Aorta (tissue), 5 donors: Measurements from ENCODE around the gene SNX9. TPM values are rescaled to one million over a fixed set of nuclear protein-coding genes. Genes with fewer than 3 reads are reported as not detected.

Experiments
- ATAC-seq: fragments of 200-7000 bp; cut with Tn5 transposase; one replicate; pipeline ENCODE4 v1.9.1; 2022; ENCODE audit warnings: moderate library complexity; ENCODE audit not compliant: low FRiP score
- DNase-seq, 2 donors: peaks; one replicate each; pipeline ENCODE4 v3.0.0-alpha.2; 2020
- H3K27ac ChIP-seq, 2 donors: one replicate each; pipeline ENCODE4 v1.5.1; 2013; ENCODE audit warnings: low read length in 2 of 2, mild to moderate bottlenecking in 2 of 2, moderate library complexity in 2 of 2, control low read depth in 1 of 2, inconsistent platforms in 1 of 2, low read depth in 1 of 2
- H3K27me3 ChIP-seq, 2 donors: one replicate each; pipeline ENCODE4 v1.6.1; 2013; ENCODE audit warnings: control low read depth in 1 of 2, low read length in 1 of 2, mild to moderate bottlenecking in 1 of 2, moderate library complexity in 1 of 2; ENCODE audit not compliant: insufficient read depth in 2 of 2, control insufficient read depth in 1 of 2
- H3K36me3 ChIP-seq, 2 donors: one replicate each; pipeline ENCODE4 v1.6.1; 2013; ENCODE audit warnings: control low read depth in 1 of 2, low read length in 1 of 2, mild to moderate bottlenecking in 1 of 2; ENCODE audit not compliant: insufficient read depth in 2 of 2, control insufficient read depth in 1 of 2
- H3K4me1 ChIP-seq, 2 donors: one replicate each; pipeline ENCODE4 v1.6.1; 2013; ENCODE audit warnings: low read length in 2 of 2, control low read depth in 1 of 2, mild to moderate bottlenecking in 1 of 2, moderate library complexity in 1 of 2; ENCODE audit not compliant: insufficient read depth in 2 of 2, control insufficient read depth in 1 of 2
- H3K4me3 ChIP-seq, 2 donors: one replicate each; pipeline ENCODE4 v1.5.1; 2013; ENCODE audit warnings: low read length in 2 of 2, control low read depth in 1 of 2, mild to moderate bottlenecking in 1 of 2
- H3K9me3 ChIP-seq: one replicate; pipeline ENCODE4 v1.6.1; 2013; ENCODE audit warnings: mild to moderate bottlenecking, low read length; ENCODE audit not compliant: control insufficient read depth
- WGBS, 2 donors: extraction: QIAGEN DNeasy Blood & Tissue Kit; methylation state at CpG; one replicate each; pipeline ENCODE4 v1.1.7; 2013; 5-methylcytosine and 5-hydroxymethylcytosine counted together
- intact Hi-C, 2 donors: fragments of 100-400 bp; cut with DNase I; formaldehyde crosslinking; loops; one replicate each; pipeline versions ENCODE4 v1.14.2 to v1.15.0; 2022
- polyA plus RNA-seq, 2 donors: library from polyadenylated mRNA; stranded (reverse); fragments of 200-250 nt; gene quantifications; one replicate each; pipeline ENCODE4 v1.2.3, GENCODE V29; 2013
- total RNA-seq, 2 donors: library from RNA; stranded (reverse); fragmentation: NEBNext Ultra II Directional; extraction: Animal tissue kit (Norgen Biotek cat#: 25700); gene quantifications; one replicate each; pipeline ENCODE4 v1.2.1, GENCODE V29; 2021
- donor health status: healthy with polysubstance abuse.
- donor health status: Bipolar disorder and iron deficiency.
- donor health status: DM: no; HTN: no; CAD: no.
- donor health status: DM: no; HTN: no; CAD: no.
- donor health status: DM: yes; HTN: yes; CAD: no.

Gene SNX9
- total and polyA plus RNA-seq, 4 donors: 50.6 to 95.5 (median 82.1) TPM

DNA sequence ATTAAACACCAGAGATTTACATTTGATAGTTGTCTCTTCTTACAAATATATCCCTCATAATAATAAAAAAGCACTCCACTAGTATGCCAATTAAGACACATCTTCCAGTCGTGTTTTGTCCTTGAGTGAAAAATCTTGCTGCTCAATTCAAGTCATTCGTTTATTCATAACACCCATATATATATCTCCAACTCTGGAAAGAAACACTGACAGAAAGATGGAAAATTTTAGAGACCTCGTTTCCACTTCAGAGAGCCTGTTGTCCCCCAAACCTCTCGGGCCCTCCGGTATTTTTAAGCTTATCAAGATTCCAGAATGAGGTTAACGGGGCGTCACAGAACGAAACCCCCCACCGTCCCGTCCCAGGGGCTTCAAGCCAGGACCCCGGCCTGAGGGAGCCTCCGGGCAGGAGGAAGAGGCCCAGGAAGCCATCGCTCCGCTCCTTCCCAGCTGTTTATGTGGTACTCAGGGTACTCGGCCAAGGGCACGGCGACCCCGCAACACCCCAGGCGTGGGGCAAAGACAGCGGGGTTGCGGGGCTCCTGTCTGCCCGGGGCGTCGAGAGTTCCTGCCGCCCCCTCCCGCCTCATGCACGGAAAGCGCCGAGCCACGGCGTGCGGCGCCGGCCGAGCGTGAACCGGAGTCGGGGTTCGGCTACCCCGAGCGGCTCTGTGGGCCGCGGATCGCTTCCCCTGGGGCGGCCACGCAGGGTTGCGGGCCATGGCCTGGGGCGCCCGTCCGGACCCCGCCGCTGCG is 623 bp upstream of the SNX9 start:
- ATAC-seq: peak; percentile 73
- intact Hi-C loops: loop anchor here in 1 of 2 donors (5.0 kb wide), 1 partner anchor 65 kb away; no protein-coding TSS in a partner anchor
- Histone ChIP-seq H3K4me3 (peak overlapping the region; percentile 87 to 90), H3K4me1 (peaks cover 0 to 3% of the 10 kb centered on the region in 2 donors), H3K9me3 (no peaks in the 10 kb centered on the region), H3K27ac (peak overlapping the region; percentile 85 to 94), H3K27me3 (no peaks in the 10 kb centered on the region), H3K36me3 (no peaks in the 10 kb centered on the region)
- peak; percentile 53 to 79 for DNase-seq
- 4 to 5% methylated on average over 52 to 53 of the region's 53 CpGs for WGBS, 2 donors

DNA sequence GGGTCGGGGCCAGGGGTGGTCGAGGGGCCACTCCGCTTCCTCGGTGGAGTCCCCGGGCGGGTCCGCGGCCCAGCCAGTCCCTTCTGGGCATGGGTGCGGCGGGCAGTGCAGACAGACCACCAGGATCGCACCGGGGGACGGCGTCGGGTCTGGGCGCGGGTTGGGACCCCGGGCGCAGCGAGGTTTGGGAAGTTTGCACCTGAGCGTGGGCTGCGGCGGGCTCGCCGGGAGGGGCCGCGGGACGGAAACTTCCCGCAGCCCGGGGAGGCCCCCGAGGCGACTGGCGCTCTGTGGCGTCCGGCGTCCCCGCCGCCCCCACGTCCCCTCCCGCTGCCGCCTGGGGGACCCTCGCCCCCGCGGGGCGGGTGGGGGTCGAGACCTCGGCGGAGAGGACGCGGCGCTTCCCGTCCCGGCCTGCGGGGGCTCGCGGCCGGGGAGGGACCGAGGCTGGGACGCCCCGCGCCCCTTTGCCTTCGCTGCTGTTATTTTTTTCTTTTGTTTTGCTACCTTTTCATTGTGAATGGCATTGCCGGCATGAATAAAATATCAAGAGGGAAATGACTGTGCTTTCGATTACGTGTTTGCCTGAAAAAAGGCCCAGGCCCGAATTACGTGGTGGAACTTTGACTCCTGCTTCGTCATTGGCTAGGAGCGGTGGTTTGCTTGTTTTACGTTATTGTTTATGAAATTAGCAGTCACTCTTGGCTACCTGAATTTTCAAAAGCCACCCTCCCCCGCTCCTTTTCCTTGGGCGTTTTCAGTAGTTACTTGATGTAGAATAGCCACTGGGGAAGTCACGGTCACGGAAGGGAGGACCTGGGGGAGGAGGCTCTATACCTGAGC is 703 bp downstream of the SNX9 start:
- intact Hi-C loops: loop anchor here in 1 of 2 donors (5.0 kb wide), 1 partner anchor 66 kb away; no protein-coding TSS in a partner anchor
- Histone ChIP-seq H3K27me3 (no peaks in the 10 kb centered on the region), H3K9me3 (no peaks in the 10 kb centered on the region), H3K36me3 (no peaks in the 10 kb centered on the region), H3K27ac (peak overlapping the region; percentile 94 to 98), H3K4me3 (peak overlapping the region; percentile 87 to 90), H3K4me1 (peaks cover 0 to 3% of the 10 kb centered on the region in 2 donors)
- 1% methylated on average over 56 to 74 of the region's 74 CpGs for whole genome bisulfite sequencing, 2 donors
- peak; percentile 62 to 83 for DNase-seq
- peak; percentile 56 for ATAC-seq

DNA sequence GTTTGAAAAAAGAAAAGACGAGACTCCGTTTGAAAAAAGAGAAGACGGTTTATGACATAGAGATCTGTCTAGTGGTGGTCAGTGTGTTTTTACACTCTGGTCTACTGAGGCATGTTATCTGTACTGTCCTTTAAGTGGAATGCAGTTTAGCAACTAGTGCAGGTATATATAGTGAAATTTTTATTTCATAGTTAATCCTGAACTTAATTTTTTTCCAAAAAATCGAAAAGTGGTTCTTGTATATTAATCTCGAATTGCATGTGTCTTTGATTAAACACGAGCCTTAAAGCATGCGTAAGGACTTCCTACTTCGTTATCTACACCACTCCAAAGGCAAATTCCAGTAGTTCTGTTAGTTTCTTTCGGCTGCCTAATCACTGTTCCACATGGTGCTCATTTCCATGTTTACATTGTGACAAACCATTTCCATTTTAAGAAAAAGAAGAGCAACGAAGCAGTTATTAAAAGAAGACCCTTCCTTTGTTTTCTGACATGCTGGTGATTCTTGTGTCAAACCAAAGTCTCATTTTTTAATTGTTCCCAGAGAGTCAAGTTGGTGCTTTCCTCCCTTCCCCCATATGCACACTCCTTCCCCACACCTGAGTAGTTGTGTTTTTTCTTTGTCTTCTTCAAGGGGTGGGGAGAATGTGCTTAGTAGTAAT is 2.3 kb downstream of the SNX9 start:
- DNase-seq (no peak), ATAC-seq (no peak)
- no peaks in the 10 kb centered on the region for H3K27me3 ChIP-seq
- peaks cover 2 to 3% of the 10 kb centered on the region in 2 donors for H3K4me1 ChIP-seq
- intact Hi-C loops: no loop called here
- H3K4me3 ChIP-seq: no peak overlapping the region
- H3K36me3 ChIP-seq: no peaks in the 10 kb centered on the region
- H3K27ac ChIP-seq: no peak overlapping the region
- H3K9me3 ChIP-seq: no peaks in the 10 kb centered on the region
- 66 to 71% methylated on average over 10 of the region's 10 CpGs for WGBS, 2 donors

DNA sequence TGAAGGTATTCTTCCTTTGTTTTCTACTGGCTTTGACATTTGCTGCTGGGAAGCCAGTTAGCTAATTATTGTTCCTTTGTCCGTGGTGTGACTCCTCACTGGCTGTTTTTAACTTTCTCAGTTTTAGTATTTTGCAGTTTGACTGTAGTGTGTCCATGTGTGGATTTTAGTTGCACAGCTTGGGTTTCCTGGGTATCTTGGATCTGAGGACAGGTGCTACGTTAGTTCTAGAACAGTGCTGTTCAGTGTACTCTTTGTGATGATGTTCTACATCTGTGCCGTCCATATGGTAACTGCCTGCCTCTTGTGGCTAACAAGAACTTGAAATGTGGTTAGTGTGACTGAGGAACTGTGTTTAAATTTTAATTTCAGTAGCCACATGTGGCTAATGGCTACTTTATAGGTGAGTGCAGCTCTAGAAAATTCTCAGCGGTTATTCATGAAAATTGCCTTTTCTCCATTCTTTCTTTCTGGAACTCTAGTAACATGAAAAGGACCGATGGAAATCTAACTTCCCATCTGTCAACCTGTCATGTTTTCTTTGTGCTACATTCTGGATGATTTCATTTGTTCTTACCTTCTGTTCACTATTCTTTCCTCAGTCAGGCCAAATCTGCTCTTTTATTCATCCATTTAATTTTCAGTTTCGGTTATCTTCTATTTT is 7.4 kb downstream of the SNX9 start:
- no peaks in the 10 kb centered on the region for H3K36me3 ChIP-seq
- WGBS, 2 donors: 68 to 70% methylated on average over 6 of the region's 6 CpGs
- no peak overlapping the region for H3K27ac ChIP-seq
- no peaks in the 10 kb centered on the region for H3K27me3 ChIP-seq
- H3K4me1 ChIP-seq: peaks cover 2 to 6% of the 10 kb centered on the region in 2 donors
- no peak for DNase-seq
- no peak overlapping the region for H3K4me3 ChIP-seq
- intact Hi-C loops: no loop called here
- H3K9me3 ChIP-seq: no peaks in the 10 kb centered on the region
- ATAC-seq: no peak

DNA sequence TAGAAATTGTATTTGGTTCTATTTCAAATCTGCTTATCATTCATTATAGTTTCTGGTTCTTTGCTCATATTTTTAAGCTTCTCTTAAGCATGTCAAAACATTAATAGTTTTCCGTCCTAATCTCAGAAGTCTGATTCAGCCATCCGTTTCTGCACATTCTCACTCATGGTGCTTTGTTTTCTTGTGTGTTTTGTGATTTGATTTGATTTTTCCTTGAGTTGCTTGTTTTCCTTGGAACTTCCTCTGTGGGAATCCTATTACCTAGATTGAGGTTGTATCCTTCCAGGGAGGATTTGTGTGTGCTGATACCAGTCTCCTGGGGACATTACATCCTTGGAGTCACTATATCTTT is 7.9 kb downstream of the SNX9 start:
- Histone ChIP-seq H3K4me3 (no peak overlapping the region), H3K36me3 (no peaks in the 10 kb centered on the region), H3K27ac (no peak overlapping the region), H3K9me3 (no peaks in the 10 kb centered on the region), H3K27me3 (no peaks in the 10 kb centered on the region), H3K4me1 (peaks cover 2 to 3% of the 10 kb centered on the region in 2 donors)
- DNase-seq (no peak), ATAC-seq (no peak)
- WGBS, 2 donors: 24 to 31% methylated on average over 2 of the region's 2 CpGs
- intact Hi-C loops: no loop called here

DNA sequence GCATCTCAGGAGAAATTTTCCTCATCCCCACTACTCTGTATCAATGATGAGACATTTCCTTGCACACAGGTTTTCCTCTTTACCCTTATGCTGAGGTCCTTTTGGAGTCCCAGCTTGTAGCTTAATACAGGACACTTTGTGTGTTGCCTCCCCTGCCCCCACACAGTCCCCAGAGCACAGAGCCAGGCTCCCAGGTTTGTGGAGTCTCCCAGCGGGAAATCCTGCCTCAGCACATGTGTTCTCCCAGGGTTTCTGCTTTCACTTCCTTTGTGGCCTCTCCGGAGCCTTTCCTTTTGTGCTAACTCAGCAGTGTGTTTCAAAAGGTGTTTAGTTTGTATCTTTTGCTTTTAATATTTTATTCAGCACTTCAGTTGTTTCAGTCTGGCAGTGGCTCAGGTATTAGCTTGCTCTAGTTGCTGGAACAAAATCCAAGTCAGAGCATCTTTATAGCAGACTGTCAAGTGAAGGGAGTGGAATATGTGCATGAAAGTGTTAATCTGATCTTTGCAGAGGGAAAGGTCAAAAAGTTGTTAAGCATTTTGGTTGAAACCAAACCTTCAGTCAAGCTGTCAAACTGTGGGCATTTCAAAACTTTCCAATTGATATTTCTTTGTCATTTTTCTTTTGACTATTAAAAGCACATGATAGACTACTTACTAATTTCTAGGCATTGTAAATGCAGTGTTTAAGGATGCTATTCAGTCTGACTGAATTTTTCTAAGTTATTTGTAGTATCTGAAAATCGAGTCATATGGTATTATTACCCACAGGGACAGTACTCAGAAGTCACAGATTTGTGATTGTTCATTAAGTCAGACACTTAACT is 8.6 kb downstream of the SNX9 start:
- H3K4me3 ChIP-seq: no peak overlapping the region
- no peak for ATAC-seq
- H3K27ac ChIP-seq: no peak overlapping the region
- intact Hi-C loops: no loop called here
- H3K9me3 ChIP-seq: no peaks in the 10 kb centered on the region
- DNase-seq: no peak
- H3K27me3 ChIP-seq: no peaks in the 10 kb centered on the region
- H3K4me1 ChIP-seq: peaks cover 2 to 3% of the 10 kb centered on the region in 2 donors
- no peaks in the 10 kb centered on the region for H3K36me3 ChIP-seq
- 63 to 74% methylated on average over 3 of the region's 3 CpGs for WGBS, 2 donors

DNA sequence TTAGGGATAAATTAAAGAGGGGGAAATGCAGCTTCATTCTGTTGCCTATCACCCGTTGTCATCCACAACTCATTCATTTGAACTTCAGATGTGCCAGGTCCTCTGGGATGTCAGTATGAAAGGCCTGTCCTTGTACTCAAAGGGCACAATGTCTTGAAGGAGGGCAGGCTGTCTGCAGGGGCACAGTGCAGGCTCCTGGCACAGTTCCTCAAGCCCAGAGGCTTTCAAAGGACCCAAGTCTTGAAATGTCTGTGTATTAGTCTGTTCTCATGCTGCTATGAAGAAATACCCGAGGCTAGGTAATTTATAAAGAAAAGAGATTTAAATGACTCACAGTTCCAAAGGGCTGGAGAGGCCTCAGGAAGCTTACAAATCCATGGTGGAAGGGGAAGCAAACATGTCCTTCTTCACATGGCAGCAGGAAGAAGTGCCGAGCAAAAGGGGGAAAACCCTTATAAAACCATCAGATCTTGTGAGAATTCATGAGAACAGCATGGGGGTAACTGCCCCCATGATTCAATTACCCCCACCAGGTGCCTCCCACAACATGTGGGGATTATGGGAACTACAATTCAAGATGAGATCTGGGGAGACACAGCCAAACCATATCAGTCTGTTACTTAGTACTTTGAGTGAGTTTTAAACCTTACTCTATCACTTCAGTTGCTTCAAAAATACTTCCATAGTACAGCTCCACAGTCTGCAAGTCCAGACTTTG is 9.4 kb downstream of the SNX9 start:
- intact Hi-C loops: no loop called here

More for the DNA sequence above, 9.4 kb downstream of the SNX9 start:
- Histone ChIP-seq H3K27ac (no peak overlapping the region), H3K36me3 (no peaks in the 10 kb centered on the region), H3K27me3 (no peaks in the 10 kb centered on the region), H3K9me3 (no peaks in the 10 kb centered on the region), H3K4me1 (peaks cover 3 to 4% of the 10 kb centered on the region in 2 donors), H3K4me3 (no peak overlapping the region)
- WGBS, 2 donors: 75 to 80% methylated on average over 3 of the region's 3 CpGs
- ATAC-seq (no peak), DNase-seq (no peak)
